CD4-positive, alpha-beta T cell (primary cell): ENCODE results near the gene MYH14. TPM values are rescaled to one million over a fixed set of nuclear protein-coding genes. Genes with fewer than 3 reads are reported as not detected.

Experiments
- ATAC-seq: fragments of 200-7000 bp; cut with Tn5 transposase; one replicate; pipeline ENCODE4 v1.10.0; 2022; ENCODE audit warnings: mild to moderate bottlenecking; ENCODE audit not compliant: poor library complexity
- CTCF ChIA-PET: fragments of 350-600 bp; sonication (Branson Sonifier 250); formaldehyde crosslinking; loops from one replicate; lab custom pipeline; 2021; ENCODE audit warnings: antibody characterized with exemption, inconsistent platforms; lab: Charles Lee
- POLR2A ChIA-PET: fragments of 350-600 bp; sonication (Branson Sonifier 250); formaldehyde crosslinking; loops from one replicate; lab custom pipeline; 2021; ENCODE audit warnings: antibody characterized with exemption, inconsistent platforms; lab: Charles Lee
- DNase-seq, 14 experiments: peaks; one replicate each; pipeline ENCODE4 v3.0.0-alpha.2; 2013 to 2020; ENCODE audit warnings: mixed read lengths in 2 of 14
- H3K27ac ChIP-seq, 2 donors: one replicate each; pipeline versions ENCODE4 v1.5.1 to v1.7.0; 2013; ENCODE audit warnings: low read length in 2 of 2, low read depth in 1 of 2, mild to moderate bottlenecking in 1 of 2
- H3K27me3 ChIP-seq, 2 experiments: 1 replicate in 1 of 2; 2 replicates in 1 of 2; pipeline versions ENCODE4 v1.6.1 to v1.7.0; 2013; ENCODE audit warnings: low read length in 2 of 2, control low read depth in 1 of 2, mild to moderate bottlenecking in 1 of 2, moderate library complexity in 1 of 2; ENCODE audit not compliant: insufficient read depth in 2 of 2, control insufficient read depth in 1 of 2
- H3K36me3 ChIP-seq: one replicate; pipeline ENCODE4 v1.6.1; 2013; ENCODE audit warnings: low read length, control low read depth; ENCODE audit not compliant: insufficient read depth
- H3K4me1 ChIP-seq: one replicate; pipeline ENCODE4 v1.6.1; 2013; ENCODE audit warnings: low read length, control low read depth; ENCODE audit not compliant: insufficient read depth
- H3K4me3 ChIP-seq: one replicate; pipeline ENCODE4 v1.5.1; 2013; ENCODE audit warnings: mild to moderate bottlenecking, low read length, moderate library complexity
- H3K9me3 ChIP-seq, 2 experiments: 1 replicate in 1 of 2; 2 replicates in 1 of 2; pipeline versions ENCODE4 v1.6.1 to v1.7.0; 2013; ENCODE audit warnings: low read length in 2 of 2, mild to moderate bottlenecking in 2 of 2, control low read depth in 1 of 2, moderate library complexity in 1 of 2; ENCODE audit not compliant: control insufficient read depth in 1 of 2, insufficient read depth in 1 of 2
- H3K27ac Mint-ChIP-seq: one replicate; pipeline ENCODE4 v1.8.0; 2020; ENCODE audit warnings: mixed read lengths
- H3K27me3 Mint-ChIP-seq: one replicate; pipeline ENCODE4 v1.8.0; 2021; ENCODE audit warnings: mixed read lengths
- H3K36me3 Mint-ChIP-seq: one replicate; pipeline ENCODE4 v1.8.0; 2021; ENCODE audit warnings: low read depth, mixed read lengths
- H3K4me1 Mint-ChIP-seq: one replicate; pipeline ENCODE4 v1.8.0; 2021; ENCODE audit warnings: low read depth, mixed read lengths
- H3K4me3 Mint-ChIP-seq: one replicate; pipeline ENCODE4 v1.8.0; 2020; ENCODE audit warnings: mild to moderate bottlenecking, mixed read lengths
- H3K9me3 Mint-ChIP-seq: one replicate; pipeline ENCODE4 v1.8.0; 2020; ENCODE audit warnings: mixed read lengths
- intact Hi-C, 2 experiments: fragments of 100-400 bp; cut with DNase I in 1 of 2; cut with micrococcal nuclease in 1 of 2; formaldehyde crosslinking; loops; one replicate each; pipeline versions ENCODE4 v1.15.1 to v1.9.0; 2023 to 2025; cut with DNase I, micrococcal nuclease
- total RNA-seq, 174 experiments: library from RNA in 2 of 174; stranded (reverse) in 2 of 174; gene quantifications; one replicate each; pipeline ENCODE4 v1.2.3 and lab custom pipeline; 2021 to 2026
- TF ChIP-seq, protein P1 (sequence below): fragments of 200-600 bp; IDR thresholded peaks from one replicate; pipeline ENCODE4 v1.8.0; 2022; ENCODE audit warnings: antibody characterized with exemption, mild to moderate bottlenecking

Gene MYH14
- total RNA-seq, 2 experiments from 2014 or later, result not detected

DNA sequence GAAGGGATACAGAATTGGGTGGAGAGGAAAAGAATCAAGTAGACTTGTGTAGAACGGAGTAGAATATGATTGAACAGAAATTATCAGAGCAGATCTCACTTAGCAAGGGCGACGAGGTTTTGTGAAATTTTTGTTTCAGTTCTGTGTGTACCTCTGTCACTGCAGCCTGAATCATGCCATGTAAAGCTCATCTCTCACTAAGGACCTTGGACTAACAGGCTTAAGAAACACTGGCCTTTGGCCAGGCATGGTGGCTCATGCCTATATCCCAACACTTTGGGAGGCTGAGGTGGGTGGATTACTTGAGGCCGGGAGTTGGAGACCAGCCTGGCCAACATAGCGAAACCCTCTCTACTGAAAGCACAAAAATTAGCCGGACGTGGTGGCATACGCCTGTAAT is 62.6 kb downstream of the MYH14 start:
- H3K36me3 Mint-ChIP-seq, result no peaks in the 10 kb centered on the region
- Histone ChIP-seq H3K4me1 (no peaks in the 10 kb centered on the region), H3K27me3 (peaks cover 0 to 3% of the 10 kb centered on the region in 2 experiments), H3K4me3 (no peak overlapping the region), H3K9me3 (peaks cover 0 to 7% of the 10 kb centered on the region in 2 experiments), H3K36me3 (no peaks in the 10 kb centered on the region), H3K27ac (no peak overlapping the region)
- no peak overlapping the region for H3K27ac Mint-ChIP-seq
- no peak for DNase-seq
- no peaks in the 10 kb centered on the region for H3K4me1 Mint-ChIP-seq
- H3K9me3 Mint-ChIP-seq, result no peaks in the 10 kb centered on the region
- intact Hi-C loops, result no loop called here
- peaks cover 32% of the 10 kb centered on the region for H3K27me3 Mint-ChIP-seq
- TF ChIP-seq, protein P1, sequence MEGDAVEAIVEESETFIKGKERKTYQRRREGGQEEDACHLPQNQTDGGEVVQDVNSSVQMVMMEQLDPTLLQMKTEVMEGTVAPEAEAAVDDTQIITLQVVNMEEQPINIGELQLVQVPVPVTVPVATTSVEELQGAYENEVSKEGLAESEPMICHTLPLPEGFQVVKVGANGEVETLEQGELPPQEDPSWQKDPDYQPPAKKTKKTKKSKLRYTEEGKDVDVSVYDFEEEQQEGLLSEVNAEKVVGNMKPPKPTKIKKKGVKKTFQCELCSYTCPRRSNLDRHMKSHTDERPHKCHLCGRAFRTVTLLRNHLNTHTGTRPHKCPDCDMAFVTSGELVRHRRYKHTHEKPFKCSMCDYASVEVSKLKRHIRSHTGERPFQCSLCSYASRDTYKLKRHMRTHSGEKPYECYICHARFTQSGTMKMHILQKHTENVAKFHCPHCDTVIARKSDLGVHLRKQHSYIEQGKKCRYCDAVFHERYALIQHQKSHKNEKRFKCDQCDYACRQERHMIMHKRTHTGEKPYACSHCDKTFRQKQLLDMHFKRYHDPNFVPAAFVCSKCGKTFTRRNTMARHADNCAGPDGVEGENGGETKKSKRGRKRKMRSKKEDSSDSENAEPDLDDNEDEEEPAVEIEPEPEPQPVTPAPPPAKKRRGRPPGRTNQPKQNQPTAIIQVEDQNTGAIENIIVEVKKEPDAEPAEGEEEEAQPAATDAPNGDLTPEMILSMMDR, result no peak
- no peak for ATAC-seq
- ChIA-PET POLR2A (no interaction called here), CTCF (no interaction called here)
- no peak overlapping the region for H3K4me3 Mint-ChIP-seq

DNA sequence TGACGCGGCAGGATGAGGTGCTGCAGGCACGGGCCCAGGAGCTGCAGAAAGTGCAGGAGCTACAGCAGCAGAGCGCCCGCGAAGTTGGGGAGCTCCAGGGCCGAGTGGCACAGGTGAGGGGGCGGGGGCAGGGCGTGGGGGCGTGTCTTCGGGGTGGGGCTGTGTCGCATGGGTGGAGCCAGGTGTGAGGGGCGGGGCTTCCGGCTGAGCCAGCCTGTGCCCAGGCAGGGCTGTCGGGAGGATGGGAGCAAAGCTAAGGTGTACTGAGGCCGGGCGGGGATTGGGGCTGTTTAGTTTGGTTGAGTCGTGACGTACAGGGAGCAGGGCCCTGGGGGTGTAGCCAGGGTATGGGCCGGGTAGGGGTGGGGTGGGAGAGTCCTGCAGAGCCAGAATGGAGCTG is 63.5 kb downstream of the MYH14 start:
- no peak overlapping the region for H3K27ac Mint-ChIP-seq
- no peaks in the 10 kb centered on the region for H3K36me3 Mint-ChIP-seq
- TF ChIP-seq, protein P1, result no peak
- H3K4me3 ChIP-seq, result no peak overlapping the region
- ChIA-PET CTCF (no interaction called here), POLR2A (no interaction called here)
- no peaks in the 10 kb centered on the region for H3K4me1 ChIP-seq
- intact Hi-C loops, result no loop called here
- peak; percentile 58 for ATAC-seq
- no peak overlapping the region for H3K4me3 Mint-ChIP-seq
- H3K27ac ChIP-seq, result no peak overlapping the region
- peaks cover 35% of the 10 kb centered on the region for H3K27me3 Mint-ChIP-seq
- no peaks in the 10 kb centered on the region for H3K36me3 ChIP-seq
- peak in 7 of 14 experiments; percentile 2 to 37 (median 11) for DNase-seq
- peaks cover 0 to 3% of the 10 kb centered on the region in 2 experiments for H3K27me3 ChIP-seq
- H3K9me3 Mint-ChIP-seq, result no peaks in the 10 kb centered on the region
- no peaks in the 10 kb centered on the region for H3K4me1 Mint-ChIP-seq
- H3K9me3 ChIP-seq, result peaks cover 0 to 7% of the 10 kb centered on the region in 2 experiments

DNA sequence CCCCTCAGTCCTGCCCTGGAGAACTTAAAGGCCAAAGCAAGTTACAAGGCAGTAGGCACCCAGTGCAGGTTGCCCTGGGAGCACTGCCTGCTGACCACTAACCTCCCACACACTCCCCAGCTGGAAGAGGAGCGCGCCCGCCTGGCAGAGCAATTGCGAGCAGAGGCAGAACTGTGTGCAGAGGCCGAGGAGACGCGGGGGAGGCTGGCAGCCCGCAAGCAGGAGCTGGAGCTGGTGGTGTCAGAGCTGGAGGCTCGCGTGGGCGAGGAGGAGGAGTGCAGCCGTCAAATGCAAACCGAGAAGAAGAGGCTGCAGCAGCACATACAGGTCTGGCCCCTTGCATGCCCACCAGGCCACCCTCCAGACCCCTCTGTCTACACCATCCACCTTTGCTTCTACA is 64.6 kb downstream of the MYH14 start:
- Histone ChIP-seq H3K27ac (no peak overlapping the region), H3K4me3 (no peak overlapping the region), H3K9me3 (peaks cover 0 to 13% of the 10 kb centered on the region in 2 experiments), H3K36me3 (no peaks in the 10 kb centered on the region), H3K27me3 (peaks cover 0 to 3% of the 10 kb centered on the region in 2 experiments), H3K4me1 (no peaks in the 10 kb centered on the region)
- POLR2A ChIA-PET, result no interaction called here
- Mint-ChIP-seq H3K9me3 (no peaks in the 10 kb centered on the region), H3K4me3 (no peak overlapping the region), H3K27ac (no peak overlapping the region), H3K36me3 (no peaks in the 10 kb centered on the region), H3K4me1 (no peaks in the 10 kb centered on the region), H3K27me3 (peaks cover 42% of the 10 kb centered on the region)
- no peak for DNase-seq
- intact Hi-C loops, result no loop called here
- TF ChIP-seq, protein P1, result no peak
- CTCF ChIA-PET, result no interaction called here
- no peak for ATAC-seq
